GM21717 (cell line): Measurements from ENCODE around the gene NPHP1.
A peak's percentile ranks its signal among the peaks of the same experiment; 100 is the strongest.
"Not testable (repeated sequence)": the region's sequence is repeated elsewhere in the genome, so short reads cannot be mapped to it uniquely, and the experiment has no call there.

ENCODE experiments used
- ATAC-seq: cut with Tn5 transposase; IDR thresholded peaks from one replicate; pipeline ENCODE4 v1.9.1; 2021; ENCODE audit warnings: mild to moderate bottlenecking, moderate library complexity; ENCODE audit not compliant: unreplicated experiment

Gene NPHP1

DNA sequence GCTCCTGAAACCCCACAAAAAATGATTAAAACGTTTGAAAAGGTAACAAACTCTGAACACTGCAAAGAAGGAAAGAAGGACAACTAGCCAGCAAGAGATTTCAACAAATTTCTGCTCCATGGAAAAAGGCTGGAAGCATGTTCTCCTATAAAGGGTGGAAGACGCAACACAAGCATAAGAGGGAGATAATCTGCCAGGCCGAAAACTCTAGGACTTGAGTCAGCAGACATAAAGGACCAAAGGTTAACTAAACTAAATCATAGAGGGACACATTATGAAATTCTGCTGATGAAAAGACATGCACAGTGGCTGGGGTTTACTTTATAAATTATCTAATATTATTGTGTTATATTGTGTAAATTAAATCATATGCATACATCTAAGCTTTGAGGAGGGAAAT, 6.8 kb downstream of the NPHP1 start:
- ATAC-seq, result no peak

DNA sequence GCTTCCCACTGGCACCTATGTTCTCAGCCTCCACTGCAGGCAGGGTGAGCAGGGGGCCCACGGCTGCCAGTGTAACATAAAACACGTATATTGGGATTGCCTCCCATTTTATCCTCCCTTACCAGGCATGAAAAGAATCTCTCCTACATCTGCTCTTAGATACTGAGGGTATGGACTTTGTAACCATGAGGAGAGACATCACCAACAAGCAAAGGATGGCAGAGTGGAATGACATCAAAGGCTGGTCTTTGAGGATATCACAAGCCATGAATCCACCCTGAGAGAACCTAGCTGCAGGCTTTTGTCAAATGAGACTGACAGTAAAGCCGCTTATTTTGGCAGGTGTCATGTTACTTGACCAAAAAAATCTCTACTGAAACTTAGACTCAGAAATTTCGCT, 7.4 kb downstream of the NPHP1 start:
- no peak for ATAC-seq

DNA sequence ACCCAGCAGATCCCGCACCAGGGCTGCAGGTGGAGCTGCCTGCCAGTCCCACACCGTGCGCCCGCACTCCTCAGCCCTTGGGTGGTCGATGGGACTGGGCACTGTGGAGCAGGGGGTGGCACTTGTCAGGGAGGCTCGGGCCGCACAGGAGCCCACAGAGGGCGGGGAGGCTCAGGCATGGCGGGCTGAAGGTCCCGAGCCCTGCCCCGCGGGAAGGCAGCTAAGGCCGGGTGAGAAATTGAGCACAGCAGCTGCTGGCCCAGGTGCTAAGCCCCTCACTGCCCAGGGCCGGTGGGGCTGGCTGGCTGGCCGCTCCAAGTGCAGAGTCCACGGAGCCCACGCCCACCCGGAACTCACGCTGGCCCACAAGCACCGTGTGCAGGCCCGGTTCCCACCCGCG, 14.6 kb downstream of the NPHP1 start:
- not testable (repeated sequence) for ATAC-seq

DNA sequence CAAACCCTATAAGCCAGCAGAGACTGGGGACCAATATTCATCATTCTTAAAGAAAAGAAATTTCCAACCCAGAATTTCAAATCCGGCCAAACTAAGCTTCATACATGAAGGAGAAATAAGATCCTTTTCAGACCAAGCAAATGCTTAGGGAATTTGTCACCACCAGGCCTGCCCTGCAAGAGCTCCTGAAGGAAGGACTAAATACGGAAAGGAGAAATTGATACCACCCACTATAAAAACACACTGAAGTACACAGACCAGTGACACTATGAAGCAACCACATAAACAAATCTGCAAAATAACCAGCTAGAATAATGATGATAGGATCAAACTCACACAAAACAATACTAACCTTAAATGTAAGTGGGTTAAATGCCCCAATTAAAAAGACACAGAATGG, 22.4 kb downstream of the NPHP1 start:
- ATAC-seq, result no peak

DNA sequence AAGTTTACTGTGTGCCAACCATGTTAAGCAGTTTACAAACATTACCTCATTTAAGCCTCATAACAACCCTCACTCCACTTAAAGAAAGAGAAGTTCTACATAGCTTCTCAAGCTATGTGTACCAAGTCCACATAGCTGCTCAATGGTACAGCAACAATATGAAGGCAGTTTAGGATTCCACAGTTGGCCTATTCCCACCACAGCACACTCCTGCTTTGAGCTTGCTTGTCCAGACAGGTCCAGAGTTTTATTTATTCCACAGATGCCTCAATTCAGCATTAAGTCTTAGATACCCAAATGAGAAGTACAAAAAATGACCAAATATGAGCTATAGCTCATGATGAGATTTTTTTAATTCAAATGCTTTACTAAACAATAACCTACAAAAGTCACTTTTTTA, 24.8 kb downstream of the NPHP1 start:
- no peak for ATAC-seq

DNA sequence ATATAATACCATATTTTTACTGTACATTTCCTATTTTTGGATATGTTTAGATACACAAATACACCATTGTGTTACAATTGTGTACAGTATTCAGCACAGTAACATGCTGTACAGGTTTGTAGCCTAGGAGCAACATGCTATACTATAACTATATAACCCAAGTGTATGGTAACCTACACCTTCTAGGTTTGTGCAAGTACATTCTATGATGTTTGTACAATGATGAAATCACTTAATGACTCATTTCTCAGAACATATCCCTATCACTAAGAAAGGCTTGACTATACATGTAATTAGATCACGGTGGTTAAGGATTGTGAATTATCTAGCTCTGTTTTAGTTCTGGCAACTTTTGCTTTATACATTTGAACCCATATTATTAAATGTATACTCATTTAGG, 31.3 kb downstream of the NPHP1 start:
- ATAC-seq, result no peak

DNA sequence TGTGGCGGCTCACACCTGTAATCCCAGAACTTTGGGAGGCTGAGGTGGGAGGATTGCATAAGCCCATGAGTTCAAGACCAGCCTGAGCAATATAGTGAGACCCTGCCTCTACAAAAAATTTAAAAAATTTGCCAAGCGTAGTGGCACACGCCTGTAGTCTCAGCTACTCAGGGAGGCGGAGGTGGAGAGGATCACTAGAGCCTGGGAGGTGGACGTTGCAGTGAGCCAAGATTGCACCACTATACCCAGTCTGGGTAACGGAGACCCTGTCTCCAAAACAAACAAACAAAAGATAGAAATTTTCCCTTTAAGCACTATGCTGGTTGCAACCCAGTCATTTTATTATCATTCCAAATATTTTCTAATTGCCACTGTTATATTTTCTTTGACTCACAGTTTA, 32.3 kb downstream of the NPHP1 start:
- no peak for ATAC-seq

DNA sequence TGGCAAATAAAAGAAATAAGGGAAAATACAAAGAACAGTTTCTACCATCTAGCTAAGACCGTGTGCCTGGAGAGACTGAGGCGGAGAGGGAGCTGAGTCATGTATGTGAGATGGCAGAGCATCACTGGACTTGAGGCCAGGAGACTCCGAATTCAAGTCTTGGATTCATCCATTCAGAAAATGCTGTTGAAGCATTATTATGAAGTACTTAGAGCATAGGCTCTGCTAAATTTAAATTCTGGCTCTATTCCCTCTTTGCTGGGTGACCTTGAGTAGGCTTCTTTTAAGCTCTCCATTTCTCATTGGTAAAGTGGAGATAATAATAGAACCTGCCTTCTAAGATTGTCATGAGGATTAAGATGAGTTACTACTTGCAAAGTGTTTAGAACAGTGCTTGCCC, 34.7 kb downstream of the NPHP1 start:
- no peak for ATAC-seq

DNA sequence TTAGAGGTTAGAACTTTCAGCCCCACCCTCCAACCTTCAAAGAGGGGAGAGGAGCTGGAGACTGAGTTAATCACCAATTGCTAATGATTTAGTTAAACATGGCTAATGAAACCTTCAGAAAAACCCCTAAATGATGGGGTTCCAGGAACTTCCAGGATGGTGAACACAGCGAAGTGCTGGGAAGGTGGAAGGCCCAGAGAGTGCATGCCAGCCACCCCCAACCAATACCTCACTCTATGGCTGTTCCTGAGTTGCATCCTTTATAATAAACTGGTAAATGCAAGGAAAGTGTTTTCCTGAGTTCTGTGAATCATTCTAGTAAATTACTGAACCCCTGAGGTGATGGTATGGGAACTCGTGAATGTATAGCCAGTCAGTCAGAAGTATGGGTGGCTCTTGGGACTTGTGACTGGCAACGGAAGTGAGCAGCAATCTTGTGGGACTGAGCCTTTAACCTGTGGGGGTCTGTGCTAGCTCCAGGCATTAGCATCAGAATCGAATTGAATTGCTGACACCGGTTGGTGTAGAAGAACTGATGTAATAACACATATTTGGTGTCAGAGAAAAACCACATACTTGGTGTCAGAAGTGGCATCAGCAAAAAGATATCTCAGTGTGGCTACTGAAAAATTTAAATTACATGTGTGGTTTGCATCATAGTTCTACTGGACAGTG, 37.4 kb downstream of the NPHP1 start:
- no peak for ATAC-seq

DNA sequence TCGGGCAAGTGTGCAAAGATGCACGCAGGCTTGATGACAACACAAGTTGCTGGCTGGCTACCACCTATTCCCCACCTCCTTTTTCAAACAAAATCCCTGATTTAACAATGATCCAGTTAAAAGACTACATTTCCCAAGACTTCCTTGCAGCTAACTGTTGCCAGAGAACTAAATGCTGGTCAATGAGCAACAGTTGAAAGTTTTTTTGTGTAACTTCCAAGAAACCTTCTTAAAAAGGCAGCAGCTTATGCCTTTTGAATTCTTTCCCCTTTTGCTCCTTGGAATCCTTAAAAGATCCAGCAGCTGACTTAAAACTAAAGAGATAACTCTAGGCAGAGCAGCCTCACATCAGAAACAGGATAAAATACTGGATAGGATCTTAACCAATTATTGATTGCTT, 38.5 kb downstream of the NPHP1 start:
- ATAC-seq, result no peak

DNA sequence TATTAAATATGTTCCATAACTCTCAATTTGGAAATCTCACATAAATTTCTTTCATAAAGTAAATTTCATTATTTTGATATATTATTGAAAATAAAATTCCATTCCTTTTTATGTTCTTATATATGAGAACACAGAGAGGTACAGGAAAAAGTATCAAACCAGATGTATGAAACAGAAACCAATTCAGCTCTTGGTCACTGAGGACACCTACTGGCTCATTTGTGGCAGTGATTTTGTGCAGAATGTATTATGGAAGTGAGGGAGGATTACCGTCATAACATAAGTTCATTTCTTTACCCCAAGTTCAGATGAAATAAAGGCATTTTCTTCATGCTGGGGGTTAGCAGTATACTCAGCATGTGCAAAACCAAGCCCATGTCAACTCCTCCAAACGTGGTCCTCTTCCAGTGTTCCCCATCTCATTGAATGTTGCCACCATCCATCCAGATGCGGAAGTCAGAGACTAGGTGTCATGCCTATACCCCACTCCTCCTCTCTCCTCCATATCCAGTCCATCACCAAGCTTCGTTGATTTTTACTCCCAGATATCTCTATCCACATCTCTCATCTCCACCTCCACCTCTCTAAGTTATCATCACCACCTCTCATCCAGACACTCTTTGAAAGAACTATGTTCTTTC, 47.5 kb downstream of the NPHP1 start:
- peak; percentile 56 for ATAC-seq

DNA sequence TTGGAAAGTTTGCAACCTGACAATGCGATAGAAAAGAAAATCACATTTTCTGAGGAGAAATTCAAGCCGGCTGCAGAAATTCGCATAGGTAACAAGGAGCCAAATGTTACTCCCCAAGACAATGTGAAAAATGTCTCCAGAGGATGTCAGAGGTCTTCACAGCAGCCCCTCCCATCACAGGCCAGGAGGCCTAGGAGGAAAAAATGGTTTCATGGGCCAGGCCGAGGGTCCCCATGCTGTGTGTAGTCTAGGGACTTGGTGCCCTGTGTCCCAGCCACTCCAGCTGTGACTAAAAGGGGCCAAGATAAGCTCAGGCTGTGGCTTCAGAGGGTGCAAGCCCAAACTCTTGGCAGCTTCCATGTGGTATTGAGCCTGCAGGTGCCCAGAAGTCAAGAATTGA, 50.0 kb downstream of the NPHP1 start:
- not testable (repeated sequence) for ATAC-seq

DNA sequence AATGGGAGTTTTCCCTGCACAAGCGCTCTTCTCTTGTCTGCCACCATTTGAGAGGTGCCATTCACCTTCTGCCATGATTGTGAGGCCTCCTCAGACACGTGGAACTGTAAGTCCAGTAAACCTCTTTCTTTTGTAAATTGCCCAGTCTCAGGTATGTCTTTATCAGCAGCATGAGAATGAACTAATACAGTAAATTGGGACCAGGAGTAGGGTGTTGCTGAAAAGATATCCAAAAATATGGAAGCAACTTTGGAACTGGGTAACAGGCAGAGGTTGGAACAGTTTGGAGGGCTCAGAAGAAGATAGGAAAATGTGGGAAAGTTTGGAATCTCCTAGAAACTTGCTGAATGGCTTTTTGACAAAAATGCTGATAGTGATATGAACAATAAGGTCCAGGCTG, 50.6 kb downstream of the NPHP1 start:
- ATAC-seq, result not testable (repeated sequence)

DNA sequence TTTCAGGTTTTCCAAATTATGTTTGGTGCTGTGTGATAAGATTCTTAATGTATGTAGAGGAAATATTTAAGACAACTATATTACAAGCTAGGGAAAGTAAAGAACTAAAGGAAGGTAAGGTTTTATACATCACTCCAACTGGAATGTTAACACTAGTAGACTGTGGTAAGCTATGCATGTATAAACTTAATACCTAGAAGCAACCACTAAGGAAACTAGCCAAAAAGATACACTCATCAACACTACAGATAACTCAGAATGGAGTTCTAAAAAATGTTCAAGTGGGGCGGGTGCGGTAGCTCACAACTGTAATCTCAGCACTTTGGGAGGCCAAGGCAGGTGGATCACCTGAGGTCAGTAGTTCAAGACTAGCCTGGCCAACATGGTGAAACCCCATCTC, 51.4 kb downstream of the NPHP1 start:
- ATAC-seq, result no peak

DNA sequence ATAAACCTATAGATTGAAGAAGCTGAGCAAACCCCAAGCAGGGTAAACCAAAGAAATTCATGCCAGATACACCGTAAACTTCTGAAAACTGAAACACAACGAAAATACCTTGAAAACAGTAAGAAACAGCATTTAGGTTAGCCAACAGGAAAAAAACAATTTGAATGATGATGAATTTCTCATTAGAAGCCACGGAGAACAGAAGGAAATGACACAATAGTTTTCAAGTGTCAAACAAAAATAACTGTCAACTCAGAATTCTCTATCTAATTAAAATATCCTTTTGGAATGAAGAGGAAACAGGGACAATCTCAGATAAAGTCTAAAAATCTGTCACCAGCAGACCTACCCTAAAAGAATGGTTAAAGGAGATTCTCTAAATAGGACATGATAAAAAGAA, 51.9 kb downstream of the NPHP1 start:
- ATAC-seq, result no peak

DNA sequence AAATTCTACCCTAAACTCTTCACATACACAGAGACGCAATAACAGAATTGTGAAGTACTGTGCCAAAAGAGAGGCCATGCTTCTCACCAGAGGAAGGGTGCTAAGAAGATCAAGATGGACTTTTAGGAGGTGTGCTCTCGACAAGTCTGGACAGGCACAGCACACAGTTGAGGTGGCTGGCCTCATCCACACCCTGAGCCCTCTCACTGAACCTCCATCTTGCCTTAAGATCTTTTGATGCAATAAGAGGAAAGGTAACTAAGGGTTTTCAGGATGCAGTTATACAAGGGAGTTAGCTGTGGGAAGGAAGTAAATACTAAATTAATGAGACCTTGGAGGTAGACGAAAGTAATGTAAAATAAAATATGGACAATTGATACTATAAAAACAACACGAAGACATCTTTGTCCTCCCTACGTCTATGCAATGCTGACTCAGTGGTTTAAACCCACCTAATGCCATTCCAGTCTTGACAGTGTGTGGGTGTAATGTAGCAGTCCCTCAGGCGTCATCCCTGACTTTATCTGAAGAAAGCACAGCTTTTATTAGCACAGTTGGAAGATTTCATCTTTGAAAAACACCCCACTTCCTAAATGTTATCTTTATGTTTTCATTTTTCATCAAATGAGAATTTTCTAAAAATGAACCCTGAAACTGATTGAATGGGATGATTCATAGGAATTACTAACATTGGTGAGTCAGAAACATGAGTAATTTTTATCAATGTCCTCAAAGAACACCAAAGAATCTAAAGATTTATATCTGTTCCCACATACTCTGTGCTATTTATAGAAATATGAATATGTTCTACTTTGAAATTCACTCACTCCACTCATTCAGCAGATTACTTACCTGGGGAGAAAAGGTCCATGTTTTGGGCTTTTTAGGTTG, 55.2 kb downstream of the NPHP1 start:
- no peak for ATAC-seq

DNA sequence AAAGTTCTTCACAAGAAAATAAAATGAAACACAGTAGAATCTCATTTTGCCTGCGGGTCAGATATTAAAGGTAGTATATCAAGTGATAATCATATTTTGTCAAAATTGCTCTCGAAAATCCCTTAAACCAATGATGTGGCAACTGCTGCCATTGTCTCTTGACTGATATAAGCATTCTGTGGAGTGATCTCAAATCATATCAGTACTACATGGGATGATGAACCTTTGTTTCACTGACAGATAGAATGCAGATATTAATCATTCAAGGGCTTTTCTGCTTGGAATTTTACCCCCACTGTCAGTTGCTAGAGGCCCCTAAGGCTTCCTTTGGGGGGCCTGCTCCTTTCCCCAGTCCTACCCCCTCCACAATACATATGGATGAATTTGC, 57.9 kb downstream of the NPHP1 start:
- ATAC-seq, result no peak

DNA sequence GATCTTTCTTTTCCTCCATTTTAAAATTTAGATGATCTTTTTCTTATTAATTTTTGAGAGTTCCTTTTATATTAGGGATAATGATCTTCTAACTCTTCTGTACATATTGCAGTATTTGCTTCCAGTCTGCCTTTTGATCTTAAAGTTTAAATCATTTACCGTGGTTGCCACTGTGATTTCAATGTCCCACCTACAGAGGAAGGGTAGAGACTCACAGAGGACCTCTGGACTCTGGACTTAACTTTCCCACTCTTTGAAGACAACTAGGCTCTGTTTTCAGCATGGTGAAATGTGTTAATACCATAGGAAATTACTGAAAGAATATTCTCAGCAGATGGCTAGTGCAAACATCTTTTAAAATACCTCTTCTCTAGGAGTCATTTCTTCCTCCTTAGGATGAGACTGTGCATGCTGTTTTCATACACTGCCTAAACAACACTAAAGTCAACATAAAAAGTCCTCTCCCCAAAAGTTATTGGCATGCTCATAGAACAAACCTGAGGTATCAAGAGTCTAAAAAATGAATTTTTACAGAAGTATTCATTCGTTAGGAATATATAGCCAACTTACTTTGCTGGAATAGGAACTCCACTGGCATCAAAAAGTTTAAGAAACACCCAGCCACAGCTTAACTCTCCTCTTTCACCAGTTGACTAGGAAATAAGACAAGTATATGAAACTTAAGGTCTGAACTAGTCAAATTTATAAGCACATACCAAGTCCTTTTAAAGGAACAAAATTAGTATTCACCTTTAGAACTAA, 58.4 kb downstream of the NPHP1 start:
- no peak for ATAC-seq

DNA sequence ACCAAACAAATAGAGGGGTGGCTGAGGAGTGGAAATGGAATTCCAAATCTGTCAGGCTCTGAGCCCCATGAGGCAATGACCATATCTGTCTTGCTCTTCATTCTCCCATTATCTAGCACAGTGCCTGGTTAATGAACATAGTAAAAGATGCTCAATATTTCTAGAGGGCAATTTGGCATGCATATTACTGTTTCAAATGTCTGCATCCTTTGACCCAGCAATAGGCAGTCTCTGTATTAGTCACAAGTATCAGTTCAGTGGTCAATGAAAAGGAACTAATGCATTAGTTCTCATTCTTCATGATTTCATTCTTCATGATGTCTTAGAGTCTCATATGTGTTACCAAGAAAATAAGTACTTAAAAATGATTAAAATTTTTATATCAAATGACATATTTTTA, 60.8 kb downstream of the NPHP1 start:
- ATAC-seq, result no peak

DNA sequence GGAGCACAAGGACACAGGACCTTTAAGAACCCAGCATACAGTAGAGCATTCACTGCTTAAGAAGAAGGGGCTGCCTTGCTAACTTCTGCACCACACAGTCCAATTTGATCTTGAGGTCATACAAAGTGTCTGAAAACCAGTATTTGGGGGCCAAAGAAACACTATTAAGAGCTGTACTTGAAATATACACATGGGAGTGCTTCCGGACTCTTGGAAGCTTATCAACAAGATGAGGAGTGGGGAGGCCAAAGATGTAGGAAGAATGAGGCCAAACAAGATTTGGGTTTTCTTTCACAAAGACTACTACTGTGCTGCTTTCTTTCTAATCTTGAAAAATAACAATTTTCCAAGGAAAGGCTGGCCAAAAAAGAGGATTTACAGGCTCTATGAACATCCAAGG, 64.4 kb downstream of the NPHP1 start:
- ATAC-seq, result no peak

DNA sequence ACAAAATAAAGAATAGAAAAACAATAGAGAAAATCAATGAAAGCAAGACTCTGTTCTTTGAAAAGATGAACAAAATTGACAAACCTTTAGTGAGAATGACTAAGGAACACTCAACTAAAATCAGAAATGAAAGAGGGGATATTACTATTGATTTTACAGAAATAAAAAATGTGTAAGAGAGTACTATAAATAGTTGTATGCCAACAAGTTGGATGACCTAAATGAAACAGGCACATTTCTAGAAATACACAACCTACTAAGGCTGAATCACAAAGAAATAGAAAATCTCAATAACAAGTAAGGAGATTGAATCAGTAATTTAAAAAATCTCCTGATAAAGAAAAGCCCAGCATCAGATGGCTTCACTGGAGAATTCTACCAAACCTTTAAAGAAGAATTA, 70.8 kb downstream of the NPHP1 start:
- ATAC-seq, result no peak
